Measurements from ENCODE around the gene CEACAM4. TPM values are rescaled to one million over a fixed set of nuclear protein-coding genes. Genes with fewer than 3 reads are reported as not detected.

Gene CEACAM4
- total RNA-seq, 2 experiments from 2014 or later, result not detected

- Mint-ChIP-seq H3K9me3 (no peaks in the 10 kb centered on the region), H3K36me3 (ENCODE audit: low read depth) (peaks cover 42% of the 10 kb centered on the region), H3K27ac (no peak overlapping the region), H3K4me1 (peaks cover 31% of the 10 kb centered on the region), H3K27me3 (no peaks in the 10 kb centered on the region), H3K4me3 (no peak overlapping the region)
- CTCF ChIA-PET, result interaction anchor here (0.7 to 9.3 kb wide), 16 partner anchors 9 to 367 kb away, joined by 3 to 193 read pairs (median 5); partner anchors contain the start of genes B9D2 and DMAC2
- DNase-seq, result peak; percentile 87
- POLR2A ChIA-PET, result interaction anchor here (0.9 to 3.3 kb wide), 9 partner anchors 11 to 121 kb away, joined by 3 to 25 read pairs (median 4); no protein-coding TSS in a partner anchor
Observed at GRCh38 chr19:41570639-41571112, 56.2 kb downstream of the CEACAM4 start.

- Mint-ChIP-seq H3K4me3 (no peak overlapping the region), H3K4me1 (peaks cover 28% of the 10 kb centered on the region), H3K9me3 (no peaks in the 10 kb centered on the region), H3K27ac (no peak overlapping the region), H3K27me3 (no peaks in the 10 kb centered on the region), H3K36me3 (ENCODE audit: low read depth) (peaks cover 45% of the 10 kb centered on the region)
- no peak for DNase-seq
- CTCF ChIA-PET, result interaction anchor here (0.7 to 9.3 kb wide), 17 partner anchors 8 to 366 kb away, joined by 3 to 193 read pairs (median 4); partner anchors contain the start of genes B9D2 and DMAC2
- POLR2A ChIA-PET, result interaction anchor here (1.0 to 3.3 kb wide), 9 partner anchors 10 to 131 kb away, joined by 3 to 25 read pairs (median 5); partner anchors contain the start of gene DMAC2
Observed at GRCh38 chr19:41570179-41570578, 56.7 kb downstream of the CEACAM4 start.

GRCh38 chr19:41569481-41570150 lies 57.3 kb downstream of the CEACAM4 start:
- Mint-ChIP-seq H3K36me3 (ENCODE audit: low read depth) (peaks cover 47% of the 10 kb centered on the region), H3K4me1 (peaks cover 27% of the 10 kb centered on the region), H3K9me3 (no peaks in the 10 kb centered on the region), H3K27ac (no peak overlapping the region), H3K4me3 (no peak overlapping the region), H3K27me3 (no peaks in the 10 kb centered on the region)
- ChIA-PET POLR2A (interaction anchor here (0.7 to 3.3 kb wide), 7 partner anchors 9 to 130 kb away, joined by 3 to 25 read pairs (median 6); partner anchors contain the start of gene DMAC2), CTCF (interaction anchor here (0.9 to 9.3 kb wide), 11 partner anchors 11 to 130 kb away, joined by 3 to 193 read pairs (median 9); partner anchors contain the start of gene DMAC2)
- no peak for DNase-seq

Other genes with a start within 250 kb of the CEACAM4 start
- gene EXOSC5, start 229.7 kb downstream of the CEACAM4 start, total RNA-seq, result 10 to 100 TPM; 18.8 to 25.2 TPM
- gene BCKDHA, start 229.3 kb downstream of the CEACAM4 start, total RNA-seq, result 10 to 100 TPM; 17.9 to 27.1 TPM
- 1 to 10 TPM; 4.3 to 5.4 TPM for gene B3GNT8, start 199.7 kb downstream of the CEACAM4 start, total RNA-seq
- 10 to 100 TPM; 36.0 to 38.4 TPM for gene DMAC2, start 187.2 kb downstream of the CEACAM4 start, total RNA-seq
- gene ERICH4, start 183.9 kb downstream of the CEACAM4 start, total RNA-seq, result not detected
- gene CEACAM21, start 50.9 kb downstream of the CEACAM4 start, total RNA-seq, result 10 to 100 TPM; 77.0 to 77.8 TPM
- gene CEACAM7, start 61.2 kb upstream of the CEACAM4 start, total RNA-seq, result not detected
- gene CEACAM5, start 81.6 kb upstream of the CEACAM4 start, total RNA-seq, result not detected
- gene CEACAM6, start 128.5 kb upstream of the CEACAM4 start, total RNA-seq, result not detected
- gene CEACAM3, start 169.5 kb upstream of the CEACAM4 start, total RNA-seq, result not detected
- gene LYPD4, start 217.6 kb upstream of the CEACAM4 start, total RNA-seq, result not detected
- gene DMRTC2, start 218.0 kb upstream of the CEACAM4 start, total RNA-seq, result not detected
- gene RPS19, start 233.2 kb upstream of the CEACAM4 start, total RNA-seq, result 1,000 to 10,000 TPM; 2,625 to 2,652 TPM

Measured in activated CD4-positive, alpha-beta memory T cell treated with anti-CD3 and anti-CD28 coated beads, Interleukin-2, amount 10 ng/mL, durations not matched to agents 7 days and 5 days (primary cell).